ENCODE measurements around the gene TAS1R2.

- no peak for TF ChIP-seq POLR2A (IDR thresholded peaks at IDR 0.05)
- TF ChIP-seq CTCF (IDR thresholded peaks at IDR 0.05) = no peak
- TF ChIP-seq POLR2AphosphoS5 (IDR thresholded peaks at IDR 0.05; ENCODE audit: insufficient read depth in 1 of 2, low read depth in 1 of 2) = no peak
These were observed 55.6 kb downstream of the TAS1R2 start for GRCh38 chr1:18803851-18804250.
